NCI-H526 treated with DMSO at 0.1 percent for 48 hours (cell line): ENCODE results near the gene SAMD1.

Experiments
- DNase-seq: peaks from one replicate; lab custom pipeline; 2025; lab: John Stamatoyannopoulos, UW

The SAMD1 gene

DNA sequence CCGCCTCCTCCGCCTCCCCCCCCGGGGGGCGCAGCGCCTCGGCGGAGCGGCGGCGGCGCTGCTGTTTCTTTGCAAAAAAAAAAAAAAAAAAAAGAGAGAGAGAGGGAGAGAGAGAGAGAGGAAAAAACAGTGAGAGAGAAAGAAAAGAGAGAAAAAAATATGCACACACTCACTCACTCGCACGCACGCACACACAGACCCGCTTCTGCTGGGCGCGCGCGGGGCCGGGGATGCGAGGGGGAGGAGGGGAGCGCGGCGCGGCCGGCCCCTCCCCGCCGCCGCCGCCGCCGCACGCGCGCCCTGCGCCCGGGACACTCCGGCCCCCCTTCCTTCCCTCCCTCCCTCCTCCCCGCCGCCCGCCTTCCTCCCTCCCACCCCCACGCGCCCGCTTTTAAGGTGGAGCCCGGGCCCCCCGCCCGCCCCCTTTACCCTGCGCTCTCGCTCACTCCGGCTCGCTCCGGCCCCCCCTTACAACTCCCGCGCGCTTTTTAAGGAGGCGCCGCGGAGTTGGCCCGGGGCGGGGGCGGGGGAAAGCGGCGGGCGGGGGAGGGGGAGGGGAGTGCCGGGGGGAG, at the start of gene SAMD1:
SAMD1 (minus strand) TSS at position 243 of the 572 bp plus-strand sequence.
- DNase-seq: peak; percentile 14

GRCh38 chr19:14139944-14140343, 49.4 kb upstream of the SAMD1 start:
- no peak for DNase-seq

DNA sequence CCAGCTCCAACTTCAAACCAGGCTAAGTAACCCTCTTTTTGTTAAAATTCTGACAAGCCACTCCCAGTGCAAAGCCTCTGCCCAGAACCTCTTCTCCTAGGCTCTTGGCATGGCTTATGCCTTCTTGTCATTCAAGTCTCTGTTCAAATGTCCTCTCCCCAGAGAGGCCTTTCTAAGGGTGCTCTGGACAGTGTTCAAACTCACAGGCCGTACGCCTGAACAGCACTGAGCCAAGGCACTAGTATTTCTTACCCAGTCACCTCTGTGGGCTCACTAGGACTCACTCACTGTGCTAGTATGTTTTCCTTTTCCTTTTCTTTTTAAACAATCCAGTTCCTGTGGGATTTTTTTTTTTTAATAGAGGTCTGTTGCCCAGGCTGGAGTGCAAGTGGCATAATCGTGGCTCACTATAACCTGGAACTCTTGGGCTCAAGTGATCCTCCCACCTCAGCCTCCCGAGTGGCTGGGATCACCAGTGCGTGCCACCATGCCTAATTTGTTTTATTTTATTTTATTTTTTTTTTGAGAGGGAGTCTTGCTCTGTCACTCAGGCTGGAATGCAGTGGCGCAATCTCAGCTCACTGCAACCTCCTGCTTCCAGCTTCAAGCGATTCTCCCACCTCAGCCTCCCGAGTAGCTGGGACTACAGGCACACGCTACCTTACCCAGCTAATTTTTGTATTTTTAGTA, 48.2 kb upstream of the SAMD1 start:
- DNase-seq: no peak

DNA sequence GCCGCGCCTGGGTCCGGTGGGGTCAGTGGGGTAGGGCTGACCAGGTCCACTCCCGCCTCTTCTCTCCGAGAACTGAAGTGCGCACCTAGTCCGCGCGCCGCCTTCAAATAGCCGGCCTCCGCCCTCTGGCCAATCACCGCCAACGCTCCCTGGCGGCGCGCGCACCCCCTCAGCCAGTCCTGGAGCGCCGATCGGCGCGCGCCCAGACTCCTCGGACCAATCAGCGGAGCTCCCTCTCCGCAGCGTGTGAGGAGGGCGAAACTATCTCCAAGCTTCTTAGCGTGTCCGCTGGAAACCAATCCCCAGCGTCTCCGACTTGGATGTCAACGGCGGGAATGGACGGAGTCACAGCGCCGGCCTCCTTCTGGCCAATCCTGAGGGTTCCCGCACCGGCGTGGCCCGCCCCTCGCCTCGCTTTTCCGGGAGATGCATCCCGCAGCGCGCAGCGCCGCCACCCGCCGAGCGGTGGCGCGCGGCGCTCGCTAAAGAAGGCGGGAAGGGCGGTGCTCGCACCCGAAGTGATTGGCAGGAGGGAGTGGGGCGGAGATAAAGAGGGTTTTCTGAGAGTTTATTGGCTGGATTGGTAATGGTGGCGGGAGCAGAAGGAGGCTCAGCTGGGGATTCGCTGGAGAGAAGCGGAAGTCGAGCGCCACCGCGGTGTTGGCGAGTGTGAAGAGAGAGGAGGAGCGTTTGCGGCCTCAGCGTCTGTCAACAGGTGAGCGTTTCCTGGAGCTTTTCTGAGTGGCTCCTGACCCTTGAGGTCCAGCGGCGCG, 46.1 kb upstream of the SAMD1 start, which contains the start of gene ASF1B:
ASF1B (minus strand) TSS at position 81 of the 773 bp plus-strand sequence. CDS start 133 bp downstream, outside the sequence.
- peak; percentile 99 for DNase-seq

DNA sequence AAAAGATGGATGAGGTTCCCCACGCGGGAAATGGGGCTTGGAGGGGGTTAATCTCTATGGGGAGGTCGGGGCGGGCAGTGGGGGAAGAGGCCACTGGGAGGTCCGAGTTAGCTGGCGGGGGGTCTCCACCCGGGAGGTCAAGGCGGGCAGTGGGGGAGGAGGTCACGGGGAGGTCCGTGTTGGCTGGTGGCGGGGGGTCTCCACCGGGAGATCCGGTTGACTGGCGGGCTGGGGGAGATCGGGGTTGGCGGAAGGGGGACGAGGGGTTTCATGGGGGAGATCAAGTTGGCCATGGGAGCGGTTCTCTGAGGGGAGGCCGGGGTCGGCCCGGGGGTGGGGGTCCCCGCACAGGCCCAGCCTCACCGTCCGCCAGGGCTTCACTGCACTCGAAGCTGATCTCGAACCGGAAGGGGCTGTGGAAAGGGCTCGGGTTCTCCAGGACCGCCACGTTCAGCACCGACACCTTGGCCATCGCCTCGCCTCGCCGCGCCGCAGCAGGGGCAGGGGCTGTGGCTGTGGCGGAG, 45.5 kb upstream of the SAMD1 start:
- DNase-seq: no peak

DNA sequence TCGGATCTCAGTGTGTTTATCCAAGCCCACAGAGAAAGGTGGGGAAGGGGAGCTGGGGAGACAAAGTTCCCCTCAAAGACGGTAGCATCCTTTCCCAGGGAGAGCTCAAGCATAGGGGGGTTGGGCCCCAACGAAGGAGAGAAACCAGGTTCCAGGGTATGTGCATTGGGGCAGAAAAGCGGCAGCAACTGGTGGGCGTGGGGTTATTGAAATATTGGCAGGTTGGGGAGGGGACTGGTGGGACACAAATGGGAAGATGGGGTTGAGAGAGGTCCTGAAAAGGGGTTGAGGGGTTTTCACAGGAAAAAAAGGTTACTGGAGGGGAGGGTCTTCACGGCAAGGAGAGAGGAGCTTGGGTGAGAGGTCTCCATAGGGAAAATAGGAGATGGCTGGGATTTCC, 44.8 kb upstream of the SAMD1 start:
- no peak for DNase-seq

DNA sequence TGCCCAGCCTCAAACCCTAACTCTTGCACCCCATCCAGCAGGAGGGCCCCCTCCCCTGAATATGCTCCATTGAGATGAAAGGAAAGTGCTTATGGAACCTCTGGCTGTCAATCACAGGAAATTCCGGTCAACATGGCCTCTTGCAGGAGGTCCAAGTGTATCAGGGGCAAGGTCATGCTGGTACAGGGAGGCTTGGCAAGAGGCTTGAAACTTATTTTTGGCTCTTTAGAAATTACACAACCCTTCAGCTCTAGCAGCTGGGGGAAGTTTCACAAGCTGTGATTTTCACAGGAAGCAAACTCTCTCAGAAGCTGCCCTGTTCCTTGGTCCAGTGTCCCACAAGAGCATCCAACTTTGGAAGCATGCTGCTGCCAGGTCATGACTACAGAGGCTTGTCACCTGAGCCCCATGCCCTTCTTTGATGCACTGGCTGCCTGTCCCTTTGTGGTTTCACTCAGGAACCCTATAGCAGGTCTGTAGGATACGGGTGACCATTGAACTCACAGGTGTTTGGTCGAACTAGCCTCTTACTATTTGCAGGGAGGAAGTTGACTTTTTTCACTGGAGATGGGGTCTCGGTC, 37.5 kb upstream of the SAMD1 start:
- DNase-seq: no peak

GRCh38 chr19:14127176-14127575, 36.6 kb upstream of the SAMD1 start:
- DNase-seq: no peak

GRCh38 chr19:14122924-14123323, 32.4 kb upstream of the SAMD1 start:
- no peak for DNase-seq

DNA sequence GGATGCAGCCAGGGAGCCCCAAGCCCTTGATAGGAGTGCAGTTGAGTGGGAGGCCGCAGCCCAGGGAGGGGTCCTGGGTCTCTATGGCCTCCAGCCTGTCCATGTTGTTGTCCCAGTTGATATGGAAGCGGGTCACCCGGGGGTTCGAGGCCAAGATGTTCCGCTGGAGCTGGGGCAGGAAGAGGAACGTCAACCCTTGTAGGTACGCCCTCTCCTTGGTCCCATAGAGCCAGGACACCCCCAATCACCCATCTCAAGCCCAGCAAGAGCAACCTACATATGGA, 29.9 kb upstream of the SAMD1 start:
- no peak for DNase-seq

DNA sequence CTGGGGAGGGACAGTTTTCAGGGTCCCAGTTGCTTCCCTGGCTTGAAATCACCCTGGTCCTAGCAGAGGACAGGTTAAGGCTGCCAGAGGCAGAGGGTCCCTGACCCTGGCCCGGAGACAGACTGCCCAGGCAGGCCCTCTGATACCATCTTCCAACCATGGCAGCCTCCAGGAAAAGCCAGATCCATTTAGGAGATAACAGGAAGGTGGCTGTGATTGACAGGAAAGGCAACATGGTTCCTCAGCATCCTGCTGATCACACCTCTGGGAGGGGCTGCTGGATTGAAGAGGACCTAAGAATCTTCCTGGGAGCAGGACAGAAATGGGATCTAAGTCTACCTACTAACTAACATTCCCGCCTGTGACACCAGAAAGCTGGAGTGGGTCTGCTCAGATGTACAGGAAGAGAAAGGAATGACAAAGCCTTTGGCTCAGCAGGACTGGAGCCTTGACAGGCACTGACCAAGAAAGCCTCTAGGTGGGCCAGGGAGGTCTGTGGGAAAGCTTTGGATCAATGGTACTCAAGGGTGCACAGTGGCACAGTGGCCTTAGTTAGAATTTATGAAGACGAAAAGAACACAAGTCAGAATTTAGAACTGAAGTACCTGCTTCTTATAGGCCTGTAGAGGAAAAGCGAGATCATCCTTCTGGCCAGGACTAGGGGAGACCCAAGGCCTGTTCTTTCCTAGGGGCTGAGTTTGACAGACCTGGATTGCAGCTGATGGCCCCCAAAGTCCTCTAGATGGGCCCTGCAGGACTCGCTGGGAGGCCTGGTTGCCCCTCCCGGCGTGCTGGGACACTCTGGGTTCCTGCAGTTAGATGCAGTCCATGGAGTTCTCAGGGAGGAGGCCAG, 29.3 kb upstream of the SAMD1 start:
- no peak for DNase-seq

GRCh38 chr19:14119146-14119545, 28.6 kb upstream of the SAMD1 start:
- DNase-seq: no peak

- no peak for DNase-seq
Measured at GRCh38 chr19:14118165-14119051, 27.9 kb upstream of the SAMD1 start.

GRCh38 chr19:14117668-14118164, 27.2 kb upstream of the SAMD1 start, which contains the start of gene PRKACA:
PRKACA (minus strand) TSS chr19:14117762; CDS start chr19:14117547, 215 bp downstream.
- peak; percentile 90 for DNase-seq

GRCh38 chr19:14116918-14117578, 26.5 kb upstream of the SAMD1 start:
- DNase-seq: no peak

- no peak for DNase-seq
Measured at GRCh38 chr19:14116525-14116917, 26.0 kb upstream of the SAMD1 start.

DNA sequence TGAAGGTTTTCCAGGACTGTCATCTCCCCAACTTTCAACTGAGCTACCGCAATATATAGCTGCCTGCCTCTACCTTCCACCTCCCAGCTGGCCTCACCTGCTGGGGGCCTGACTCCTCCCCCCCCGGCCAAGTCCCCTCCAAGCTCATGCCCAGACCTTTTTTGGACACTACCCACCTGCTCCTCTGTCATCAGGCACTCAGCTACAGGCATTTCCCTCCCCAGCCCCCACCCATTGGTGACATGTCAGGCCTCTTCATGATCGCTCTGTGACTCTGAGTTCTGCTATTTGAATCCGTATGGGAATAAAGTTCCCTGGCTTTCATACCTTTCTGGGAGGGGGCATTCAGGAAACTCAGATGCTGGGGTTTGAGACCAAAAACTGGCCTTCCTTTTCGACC, 25.2 kb upstream of the SAMD1 start:
- DNase-seq: no peak

- no peak for DNase-seq
Measured at GRCh38 chr19:14114854-14115253, 24.3 kb upstream of the SAMD1 start.

DNA sequence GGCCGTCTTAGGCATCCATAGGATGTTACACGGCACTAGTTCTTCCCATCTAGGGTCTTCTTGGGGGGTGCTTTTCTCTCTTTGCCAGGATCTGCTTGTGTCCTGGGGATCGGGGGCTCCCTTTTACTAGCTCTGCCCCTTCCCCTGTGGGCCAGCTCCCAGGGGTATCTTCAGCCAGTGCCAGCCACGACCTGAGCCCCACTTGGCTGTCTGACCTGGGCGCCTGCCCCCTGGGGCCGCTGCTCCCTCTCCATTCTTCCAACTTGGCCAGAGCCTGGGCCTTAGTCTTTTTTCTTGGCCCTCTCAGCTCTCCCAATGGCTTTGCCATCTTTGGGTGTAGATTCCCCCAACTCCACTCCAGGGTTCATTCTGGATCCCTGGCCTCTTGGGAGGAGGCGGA, 23.9 kb upstream of the SAMD1 start:
- no peak for DNase-seq
